ENCODE data around the gene PKM.

PKM gene

GRCh38 chr15:72199721-72200212 is 31.2 kb downstream of the PKM start:
- peak; percentile 80 for DNase-seq

- no peak for DNase-seq
Measured at GRCh38 chr15:72199205-72199515, 31.8 kb downstream of the PKM start.

- DNase-seq: no peak
Measured at GRCh38 chr15:72198356-72199204, 32.4 kb downstream of the PKM start.

GRCh38 chr15:72197460-72198355 is 33.3 kb downstream of the PKM start, which contains the start of gene GRAMD2A:
Gene GRAMD2A, minus strand, starts transcription at chr15:72197787.
- peak; percentile 77 for DNase-seq

GRCh38 chr15:72197041-72197459 is 33.9 kb downstream of the PKM start:
- DNase-seq: peak; percentile 64

- DNase-seq: no peak
Measured at GRCh38 chr15:72196409-72197040, 34.5 kb downstream of the PKM start.

GRCh38 chr15:72195101-72195511 is 35.9 kb downstream of the PKM start:
- no peak for DNase-seq

- DNase-seq: no peak
Measured at GRCh38 chr15:72193836-72194396, 37.1 kb downstream of the PKM start.

- no peak for DNase-seq
Measured at GRCh38 chr15:72192416-72192815, 38.6 kb downstream of the PKM start.

- no peak for DNase-seq
Measured at GRCh38 chr15:72189250-72189902, 41.6 kb downstream of the PKM start.

GRCh38 chr15:72184165-72184811 is 46.7 kb downstream of the PKM start:
- DNase-seq: no peak

GRCh38 chr15:72183781-72184164 is 47.2 kb downstream of the PKM start:
- DNase-seq: no peak

- DNase-seq: no peak
Measured at GRCh38 chr15:72182673-72183072, 48.3 kb downstream of the PKM start.

GRCh38 chr15:72182244-72182643 is 48.7 kb downstream of the PKM start:
- DNase-seq: no peak

GRCh38 chr15:72180761-72181324 is 50.1 kb downstream of the PKM start:
- no peak for DNase-seq

- no peak for DNase-seq
Measured at GRCh38 chr15:72179950-72180581, 50.9 kb downstream of the PKM start.

- no peak for DNase-seq
Measured at GRCh38 chr15:72178976-72179585, 51.9 kb downstream of the PKM start.

- DNase-seq: no peak
Measured at GRCh38 chr15:72176743-72177142, 54.2 kb downstream of the PKM start.

GRCh38 chr15:72176159-72176558 is 54.8 kb downstream of the PKM start:
- no peak for DNase-seq
